GM19455 (cell line): ENCODE measurements around the gene STIM1.
"Not testable (repeated sequence)": the region's sequence is repeated elsewhere in the genome, so short reads cannot be mapped to it uniquely, and the experiment has no call there.

Experiments used
- ATAC-seq: cut with Tn5 transposase; IDR thresholded peaks from one replicate; pipeline ENCODE4 v1.9.1; 2021; ENCODE audit not compliant: unreplicated experiment

STIM1 gene

DNA sequence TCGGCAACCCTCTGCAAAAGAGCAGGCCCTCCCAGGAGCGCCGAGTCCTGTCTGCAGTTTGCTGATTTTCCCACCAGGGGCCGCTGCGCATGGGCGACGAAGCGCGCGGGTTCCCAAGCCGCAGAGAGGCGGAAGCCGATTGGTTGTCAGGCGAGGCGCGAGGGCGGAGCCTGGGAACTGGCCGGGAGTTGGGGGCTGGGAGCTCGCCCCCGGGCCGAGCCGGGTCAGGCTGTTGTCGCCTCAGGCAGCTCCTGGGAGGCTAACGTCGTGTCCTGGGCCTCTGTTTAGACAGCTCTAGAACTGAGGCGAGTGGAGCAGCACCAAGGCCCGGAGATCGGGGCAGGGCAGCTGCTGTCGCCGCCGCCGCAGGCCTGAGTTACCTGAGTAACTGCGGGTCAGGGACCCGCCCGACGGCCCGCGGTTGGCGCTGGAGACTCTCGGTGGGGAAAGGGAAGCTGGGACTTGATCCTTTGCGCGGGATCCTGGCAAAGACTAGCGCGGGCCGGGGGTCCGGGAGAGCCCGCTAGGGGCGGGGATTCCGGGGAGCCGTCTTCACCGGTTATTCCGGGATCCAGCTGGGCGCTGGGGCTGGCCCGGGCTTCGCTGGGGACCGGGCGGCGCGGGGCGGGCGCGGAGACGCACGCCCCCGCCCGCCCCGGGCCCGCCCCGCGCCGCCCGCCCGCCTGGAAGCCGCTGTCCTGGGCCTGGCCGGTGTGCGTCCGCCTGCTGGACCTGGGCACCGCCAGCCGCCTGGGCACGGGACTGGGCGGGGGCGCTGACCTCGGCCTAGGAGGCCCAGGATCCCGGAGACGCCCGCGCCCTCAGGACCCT is at the start of gene STIM1:
STIM1 (plus strand) TSS at position 688 of the 831 bp plus-strand sequence. CDS start 607 bp downstream, outside the sequence.
- peak; percentile 64 for ATAC-seq

DNA sequence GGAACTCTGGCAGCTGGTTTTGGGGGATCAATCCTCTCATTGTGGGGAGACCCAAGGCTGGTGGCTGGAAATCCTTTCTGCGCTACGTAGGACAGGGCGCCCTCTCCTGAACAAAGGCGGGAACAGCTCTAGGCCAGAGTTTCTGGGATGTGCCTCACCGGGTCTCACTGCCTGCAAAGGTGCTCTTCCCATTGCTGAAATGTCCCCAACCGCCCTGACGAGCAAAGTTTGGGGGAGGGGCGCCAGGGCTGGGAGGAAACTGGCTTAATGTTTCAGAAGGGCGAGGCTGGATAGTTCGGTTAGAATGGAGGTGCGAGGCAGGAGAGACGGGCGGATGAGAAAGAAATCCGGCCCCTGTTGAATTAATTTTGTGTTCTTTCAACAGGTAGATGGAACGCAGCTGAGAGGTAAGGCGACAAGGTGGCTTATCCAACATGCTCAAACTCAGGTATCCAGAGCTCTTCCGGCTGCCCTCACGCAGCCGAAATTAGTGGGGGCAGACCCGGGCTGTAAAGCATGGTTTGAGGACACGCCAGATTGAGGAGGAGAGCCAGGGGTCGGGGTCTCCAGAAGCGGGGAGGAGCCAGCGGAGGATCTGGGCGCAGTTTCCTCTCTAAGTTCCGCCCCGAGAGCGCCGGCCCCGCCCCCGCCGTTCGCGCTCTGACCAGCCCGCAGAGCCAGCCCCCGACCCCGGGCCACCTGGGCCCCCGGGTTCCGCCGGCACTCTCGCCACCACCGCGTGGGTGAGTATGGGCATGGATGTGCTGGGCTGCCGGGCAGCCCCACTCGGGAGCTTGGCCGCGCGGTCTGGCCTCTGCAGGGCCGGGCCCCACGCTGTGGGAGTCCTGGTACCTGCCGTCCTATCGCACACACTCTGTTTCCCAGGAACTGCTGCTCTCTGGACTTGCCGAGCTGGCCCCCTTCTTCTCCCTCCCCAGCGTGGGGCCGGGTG is 47.3 kb upstream of the STIM1 start, which contains the start of gene PGAP2:
PGAP2 (plus strand) TSS at position 652 of the 952 bp plus-strand sequence. CDS start 2,700 bp downstream, outside the sequence.
- ATAC-seq: peak; percentile 65

DNA sequence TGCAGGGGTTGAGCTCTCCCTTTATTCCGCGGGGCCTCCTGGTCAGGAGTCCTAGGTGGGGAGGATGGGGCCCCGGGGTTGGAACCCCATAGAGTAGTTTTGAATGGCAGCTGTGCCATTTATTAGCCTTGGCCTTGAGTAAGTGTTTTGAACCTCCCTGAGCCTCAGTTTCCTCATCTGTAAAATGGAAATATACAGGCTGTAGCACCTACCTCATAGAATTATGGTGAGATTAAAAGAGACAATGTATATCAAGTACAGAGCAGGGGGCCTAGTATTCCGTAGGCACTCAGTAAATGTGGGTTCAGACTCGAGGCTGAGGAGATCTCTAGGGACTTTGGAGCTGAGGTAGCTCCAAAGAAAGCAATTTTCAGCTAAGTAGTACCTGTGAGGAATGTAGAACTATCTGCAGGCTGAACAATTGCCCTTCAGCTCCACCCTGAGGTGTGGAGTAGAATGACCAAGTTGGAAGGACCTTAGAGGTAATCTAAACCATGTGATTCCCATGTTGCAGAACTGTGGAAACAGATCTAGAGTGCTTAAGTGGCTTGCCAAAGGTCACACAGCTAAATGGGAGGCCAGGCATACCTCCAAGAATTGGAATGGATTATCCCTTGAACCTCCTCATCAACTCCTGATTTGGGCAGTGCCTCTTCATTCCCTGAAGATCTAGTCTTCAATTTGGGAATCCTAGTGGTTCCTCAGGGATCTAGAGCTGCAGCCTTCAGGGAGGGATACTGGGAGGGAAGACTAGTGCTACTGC is 46.4 kb upstream of the STIM1 start:
- ATAC-seq: peak; percentile 63

DNA sequence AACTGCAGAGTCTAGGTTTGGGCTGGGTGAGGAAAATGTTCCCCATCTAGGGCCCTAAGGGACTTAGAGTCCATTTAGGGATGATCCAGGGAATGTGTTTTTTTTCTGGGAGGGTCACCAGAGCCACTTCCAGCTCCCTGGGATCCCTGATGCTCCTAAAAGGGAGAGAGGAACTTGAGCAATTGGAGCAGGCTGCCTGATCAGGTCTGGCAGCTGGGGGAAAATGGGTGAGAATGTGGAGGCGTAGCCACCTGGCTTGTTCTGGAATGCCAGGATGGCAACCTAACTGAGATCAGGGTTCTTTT is 45.9 kb upstream of the STIM1 start:
- no peak for ATAC-seq

DNA sequence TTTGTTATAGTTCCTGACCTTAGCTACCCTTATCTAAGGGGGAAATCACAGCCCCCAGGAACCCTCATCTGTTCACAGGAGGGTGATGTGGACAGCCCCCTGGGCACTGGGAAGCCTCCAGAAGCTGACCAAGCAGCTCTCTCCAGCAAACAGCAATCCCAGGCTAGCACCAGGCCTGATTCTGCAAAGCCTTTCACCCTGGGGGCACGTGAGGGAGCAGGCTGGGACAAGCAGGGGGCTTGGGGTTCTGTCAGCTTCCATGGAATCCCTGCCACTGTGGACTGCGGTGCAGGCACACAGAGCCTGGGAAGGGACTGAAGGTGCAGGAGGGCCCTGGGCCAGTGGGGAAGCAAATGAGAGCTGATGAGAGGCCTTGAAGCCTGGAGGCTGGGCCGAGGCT is 45.0 kb upstream of the STIM1 start:
- no peak for ATAC-seq

DNA sequence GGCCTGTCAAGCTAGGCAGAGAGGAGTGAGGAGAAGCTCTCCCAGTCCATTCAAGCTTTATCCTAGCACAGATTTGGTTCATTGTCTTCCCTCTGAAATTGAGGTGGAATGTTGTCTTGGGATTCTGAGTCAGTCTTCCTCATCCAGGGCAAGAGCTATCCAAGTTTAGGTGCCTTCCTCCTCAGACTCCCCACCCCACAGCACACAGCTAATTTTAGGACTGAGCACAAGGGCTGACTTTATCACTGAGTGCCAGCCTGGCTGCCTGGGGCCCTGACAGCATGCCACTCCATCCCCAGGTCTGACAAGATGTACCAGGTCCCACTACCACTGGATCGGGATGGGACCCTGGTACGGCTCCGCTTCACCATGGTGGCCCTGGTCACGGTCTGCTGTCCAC is 44.5 kb upstream of the STIM1 start:
- ATAC-seq: no peak

DNA sequence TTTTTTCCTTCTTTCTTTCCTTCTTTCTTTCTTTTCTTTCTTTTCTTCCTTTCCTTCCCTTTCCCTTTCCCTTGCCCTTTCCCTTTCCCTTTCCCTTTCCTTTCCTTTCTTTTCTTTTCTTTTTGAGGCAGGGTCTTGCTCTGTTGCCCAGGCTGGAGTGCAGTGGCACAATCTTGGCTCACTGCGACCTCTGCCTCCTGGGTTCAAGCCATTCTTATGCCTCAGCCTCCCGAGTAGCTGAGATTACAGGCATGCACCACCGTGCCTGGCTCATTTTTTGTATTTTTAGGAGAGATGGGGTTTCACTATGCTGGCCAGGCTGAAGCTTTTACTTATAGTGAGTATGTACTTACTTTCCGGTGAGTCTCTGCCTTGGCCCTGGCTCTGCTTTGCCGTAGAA is 40.6 kb upstream of the STIM1 start:
- not testable (repeated sequence) for ATAC-seq

DNA sequence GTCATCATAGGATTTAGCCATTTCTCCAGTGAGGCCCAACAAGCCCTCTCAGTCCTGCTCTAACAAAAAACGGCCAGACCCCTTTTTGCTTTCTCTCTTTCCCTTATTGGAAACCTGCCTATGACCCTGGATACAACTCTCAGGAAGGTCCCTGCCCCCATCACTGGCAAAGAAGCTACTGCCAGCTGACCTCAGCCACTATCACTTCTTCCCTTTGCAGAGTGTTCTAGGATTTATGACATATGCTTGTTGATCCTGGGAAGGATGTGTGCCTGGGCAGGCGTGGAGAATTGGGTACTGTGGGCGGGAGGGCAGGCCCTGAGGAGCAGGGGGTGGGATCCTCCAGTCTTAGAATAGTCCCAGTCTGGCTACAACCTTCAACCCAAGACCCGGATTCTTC is 39.6 kb upstream of the STIM1 start:
- no peak for ATAC-seq

DNA sequence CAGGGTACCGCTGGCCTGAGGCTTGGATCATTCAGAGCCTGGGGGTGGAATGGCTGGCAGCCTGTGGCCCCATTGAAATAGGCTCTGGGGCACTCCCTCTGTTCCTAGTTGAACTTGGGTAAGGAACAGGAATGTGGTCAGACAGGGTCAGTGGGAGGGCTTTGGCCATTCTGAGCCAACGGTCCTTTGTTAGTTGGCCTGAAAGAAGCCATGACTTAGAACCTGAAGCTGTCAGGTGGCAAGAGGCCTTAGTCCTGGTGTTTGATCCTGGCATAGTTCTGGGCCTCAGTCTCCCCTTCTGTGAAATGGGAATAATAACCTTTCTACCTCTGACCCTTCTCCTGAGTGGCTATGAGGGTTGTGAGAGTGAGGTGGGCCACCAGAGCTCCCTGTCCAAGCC is 38.8 kb upstream of the STIM1 start:
- no peak for ATAC-seq

DNA sequence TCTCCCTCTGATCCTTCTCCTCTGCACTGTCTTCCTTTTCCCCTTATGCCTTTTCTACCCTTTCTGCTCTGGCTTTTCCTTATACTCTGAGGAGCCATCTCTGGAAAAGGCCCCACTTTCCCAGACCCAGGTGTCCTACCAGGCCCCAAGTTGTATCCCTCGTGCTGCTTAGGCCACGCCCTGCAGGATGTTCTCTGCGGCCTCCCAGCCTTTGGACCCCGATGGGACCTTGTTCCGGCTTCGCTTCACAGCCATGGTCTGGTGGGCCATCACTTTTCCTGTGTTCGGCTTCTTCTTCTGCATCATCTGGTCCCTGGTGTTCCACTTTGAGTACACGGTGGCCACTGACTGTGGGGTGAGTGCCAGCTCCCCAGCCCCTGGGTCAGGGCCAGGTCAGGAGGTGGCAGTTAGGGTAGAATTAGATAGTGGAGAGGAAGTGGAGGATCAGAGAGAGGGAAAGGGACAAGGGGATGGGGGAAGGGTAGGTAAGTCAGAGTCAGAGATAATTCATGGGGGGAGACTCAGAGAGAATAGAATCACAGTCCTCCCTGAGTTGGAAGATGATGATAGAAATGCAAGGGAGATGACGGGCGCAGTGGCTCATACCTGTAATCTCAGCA is 38.2 kb upstream of the STIM1 start:
- no peak for ATAC-seq

DNA sequence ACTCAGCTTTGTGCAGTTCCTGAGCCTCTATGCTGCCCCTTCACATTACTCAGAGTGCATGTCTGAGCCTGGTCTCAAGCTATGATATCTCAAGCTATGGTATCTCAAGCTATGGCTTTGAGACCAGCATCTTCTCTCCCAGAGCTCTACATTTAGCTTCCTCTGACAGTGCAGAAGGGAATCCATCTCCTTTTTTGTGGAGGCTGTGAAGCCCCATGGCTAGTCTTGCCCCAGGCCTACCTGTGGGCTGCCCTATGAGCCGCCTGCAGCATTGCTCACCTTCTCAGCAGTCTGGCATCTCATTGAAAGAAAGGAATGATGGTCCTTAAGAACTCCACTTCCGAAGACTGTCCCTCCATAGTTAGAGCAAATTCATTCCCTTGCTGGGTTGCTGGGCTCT is 34.5 kb upstream of the STIM1 start:
- no peak for ATAC-seq

DNA sequence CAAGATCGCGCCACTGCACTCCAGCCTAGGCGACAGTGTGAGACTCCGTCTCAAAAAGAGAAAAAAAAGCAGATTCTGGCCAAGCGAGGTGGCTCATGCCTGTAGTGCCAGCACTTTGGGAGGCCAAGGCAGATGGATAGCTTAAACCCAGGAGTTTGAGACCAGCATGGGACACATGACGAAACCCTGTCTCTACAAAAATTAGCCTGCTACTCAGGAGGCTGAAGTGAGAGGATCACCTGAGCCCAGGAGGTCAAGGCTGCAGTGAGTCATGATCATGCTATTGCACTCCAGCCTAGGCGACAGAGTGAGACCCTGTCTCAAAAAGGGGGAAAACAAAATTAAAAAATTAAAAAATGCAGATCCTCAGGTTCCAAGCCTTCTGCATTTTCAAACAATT is 33.2 kb upstream of the STIM1 start:
- ATAC-seq: no peak

DNA sequence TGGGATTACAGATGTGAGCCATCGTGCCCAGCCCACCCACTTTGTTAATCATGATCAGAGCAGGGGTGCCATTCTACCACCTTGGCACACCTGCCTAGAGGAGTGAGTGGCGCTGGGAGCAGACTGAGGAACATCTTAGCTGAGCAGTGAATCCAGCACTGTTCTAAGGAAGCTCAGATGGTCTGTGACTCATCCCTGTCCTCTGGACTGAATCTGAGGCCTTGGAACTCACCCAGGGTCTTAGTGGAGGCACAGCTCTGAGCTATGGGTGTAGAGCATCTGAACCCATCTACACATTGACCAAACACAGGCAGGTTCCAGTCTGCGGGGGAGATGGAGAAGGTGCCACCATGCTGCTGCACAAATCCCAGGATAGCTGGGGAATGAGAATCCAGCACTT is 32.2 kb upstream of the STIM1 start:
- no peak for ATAC-seq

DNA sequence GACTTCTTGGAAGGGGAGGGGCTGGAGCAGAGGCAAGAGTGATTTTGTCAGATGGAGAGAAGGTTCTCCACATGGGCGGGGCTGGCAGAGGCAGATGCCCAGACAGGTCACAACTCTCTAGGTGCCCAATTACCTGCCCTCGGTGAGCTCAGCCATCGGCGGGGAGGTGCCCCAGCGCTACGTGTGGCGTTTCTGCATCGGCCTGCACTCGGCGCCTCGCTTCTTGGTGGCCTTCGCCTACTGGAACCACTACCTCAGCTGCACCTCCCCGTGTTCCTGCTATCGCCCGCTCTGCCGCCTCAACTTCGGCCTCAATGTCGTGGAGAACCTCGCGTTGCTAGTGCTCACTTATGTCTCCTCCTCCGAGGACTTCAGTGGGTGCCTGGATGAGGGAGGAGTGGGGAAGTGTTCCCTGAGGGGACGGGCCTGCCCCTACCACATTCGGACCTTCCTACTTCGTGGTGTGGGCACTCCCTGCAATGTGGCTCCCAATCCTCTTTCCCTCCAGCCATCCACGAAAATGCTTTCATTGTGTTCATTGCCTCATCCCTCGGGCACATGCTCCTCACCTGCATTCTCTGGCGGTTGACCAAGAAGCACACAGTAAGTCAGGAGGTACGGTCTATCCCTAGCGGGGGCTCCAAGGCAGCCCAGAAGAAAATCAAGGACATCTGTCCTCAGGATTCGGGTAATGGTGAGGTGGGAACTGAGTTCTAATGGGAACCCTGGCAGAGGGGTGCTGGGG is 31.5 kb upstream of the STIM1 start:
- ATAC-seq: no peak

DNA sequence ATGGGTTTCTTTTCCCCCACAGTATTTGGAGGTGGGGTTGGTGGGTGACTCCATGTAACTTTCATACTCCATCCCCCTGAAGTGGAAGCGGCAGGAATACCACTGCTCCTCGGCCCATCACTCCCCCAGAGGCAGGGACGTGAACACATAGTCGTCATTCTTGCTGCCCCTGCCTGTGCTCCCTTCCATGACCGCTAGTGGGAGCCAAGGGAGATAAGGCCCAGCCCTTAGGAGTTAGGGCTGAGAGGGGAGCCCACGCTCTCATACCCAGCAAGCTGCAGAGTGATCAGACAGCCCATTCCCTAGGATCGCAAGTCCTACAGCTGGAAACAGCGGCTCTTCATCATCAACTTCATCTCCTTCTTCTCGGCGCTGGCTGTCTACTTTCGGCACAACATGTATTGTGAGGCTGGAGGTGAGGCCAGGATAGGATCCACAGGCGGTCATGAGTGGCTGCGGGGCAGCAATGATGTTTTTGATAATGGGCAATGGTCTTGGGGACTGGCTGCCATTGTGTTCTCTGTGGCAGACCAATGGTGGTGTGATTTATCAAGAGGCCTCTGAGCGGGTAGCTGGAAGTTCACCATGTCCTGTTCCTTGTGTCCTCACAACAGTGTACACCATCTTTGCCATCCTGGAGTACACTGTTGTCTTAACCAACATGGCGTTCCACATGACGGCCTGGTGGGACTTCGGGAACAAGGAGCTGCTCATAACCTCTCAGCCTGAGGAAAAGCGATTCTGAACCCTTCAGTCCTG is 30.6 kb upstream of the STIM1 start:
- peak; percentile 90 for ATAC-seq

DNA sequence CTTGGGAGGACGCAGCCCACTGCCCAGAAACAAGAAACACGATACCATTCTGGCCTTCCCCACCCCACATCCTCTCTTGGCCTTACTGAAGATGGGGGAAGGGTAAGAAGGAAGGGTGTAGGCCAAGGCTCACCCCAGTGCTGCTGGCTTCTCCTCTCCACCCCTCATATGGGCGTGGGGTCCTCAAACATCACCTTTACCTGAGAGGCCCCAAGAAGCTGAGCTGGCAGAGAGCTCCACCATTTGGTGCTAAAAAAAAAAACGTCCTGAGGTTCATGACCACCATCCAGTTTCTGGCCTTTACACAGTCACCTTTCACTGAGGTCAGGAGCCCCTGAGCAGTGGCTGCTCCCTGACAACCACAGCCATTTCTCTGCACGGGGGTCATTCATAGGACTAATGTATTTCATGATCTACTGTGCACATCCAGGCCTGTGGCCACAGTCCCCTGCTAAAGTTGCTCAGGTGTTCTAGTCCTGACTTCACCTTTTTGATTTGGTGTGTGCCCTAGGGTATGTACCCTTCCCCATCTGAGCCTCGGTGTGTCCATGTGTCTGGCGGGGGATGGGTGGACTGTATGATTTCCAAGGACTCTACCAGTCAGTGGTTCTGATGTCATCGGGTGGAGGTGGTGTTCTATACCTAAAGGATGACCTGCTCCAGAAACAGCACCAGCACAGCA is 29.9 kb upstream of the STIM1 start:
- no peak for ATAC-seq

DNA sequence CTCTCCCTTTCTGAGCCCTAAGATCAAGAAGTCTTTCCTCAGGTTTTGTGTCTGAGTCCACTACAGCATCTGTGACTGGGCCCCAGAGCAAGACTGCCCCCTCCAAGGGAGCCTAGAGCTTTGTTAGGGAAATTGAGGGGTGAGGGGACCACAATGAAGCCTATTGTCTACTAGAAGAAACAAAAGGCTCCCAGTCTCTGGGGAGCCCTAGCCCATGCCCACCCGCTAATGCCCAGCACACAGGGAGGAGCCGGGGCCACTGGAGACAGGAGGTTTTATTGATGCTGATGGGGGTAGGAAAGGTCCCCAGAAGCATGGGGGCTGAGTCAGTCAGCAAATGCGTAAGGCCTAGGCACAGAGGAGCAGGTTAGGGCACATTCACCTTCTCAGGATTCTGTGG is 28.7 kb upstream of the STIM1 start:
- no peak for ATAC-seq

DNA sequence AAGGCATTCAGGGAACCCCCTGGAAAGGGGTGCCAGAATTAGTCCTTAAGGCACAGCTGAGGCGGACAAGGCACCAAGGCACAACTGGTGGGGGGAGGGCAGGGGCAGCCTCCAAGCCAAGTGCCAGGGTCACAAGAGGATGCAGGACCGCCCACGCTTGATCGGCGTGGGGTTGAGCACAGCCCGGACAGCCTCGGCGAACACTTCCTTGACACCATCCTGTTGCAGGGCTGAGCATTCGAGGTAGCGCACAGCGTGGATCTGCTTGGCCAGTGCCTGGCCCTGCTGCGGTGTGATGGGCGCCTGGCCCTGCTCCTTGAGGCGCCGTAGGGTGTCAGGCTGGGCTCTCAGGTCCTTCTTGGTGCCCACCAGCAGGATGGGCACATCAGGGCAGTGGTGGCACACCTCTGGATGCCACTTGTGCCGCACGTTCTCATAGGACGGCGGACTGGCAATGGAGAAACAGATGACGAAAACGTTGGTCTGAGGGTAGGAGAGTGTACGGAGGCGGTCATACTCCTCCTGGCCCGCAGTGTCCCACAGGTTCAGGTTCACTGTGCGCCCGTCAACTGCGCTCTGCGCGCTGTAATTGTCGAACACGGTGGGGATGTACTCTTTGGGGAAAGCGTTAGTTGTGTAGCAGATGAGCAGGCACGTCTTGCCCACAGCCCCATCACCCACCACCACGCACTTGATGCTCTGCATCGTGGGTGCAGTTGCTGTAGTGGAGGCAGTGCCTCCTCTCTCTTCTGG is 27.9 kb upstream of the STIM1 start:
- no peak for ATAC-seq
